ENCODE results near the gene MMP7.
A peak's percentile ranks its signal among the peaks of the same experiment; 100 is the strongest.

The MMP7 gene

DNA sequence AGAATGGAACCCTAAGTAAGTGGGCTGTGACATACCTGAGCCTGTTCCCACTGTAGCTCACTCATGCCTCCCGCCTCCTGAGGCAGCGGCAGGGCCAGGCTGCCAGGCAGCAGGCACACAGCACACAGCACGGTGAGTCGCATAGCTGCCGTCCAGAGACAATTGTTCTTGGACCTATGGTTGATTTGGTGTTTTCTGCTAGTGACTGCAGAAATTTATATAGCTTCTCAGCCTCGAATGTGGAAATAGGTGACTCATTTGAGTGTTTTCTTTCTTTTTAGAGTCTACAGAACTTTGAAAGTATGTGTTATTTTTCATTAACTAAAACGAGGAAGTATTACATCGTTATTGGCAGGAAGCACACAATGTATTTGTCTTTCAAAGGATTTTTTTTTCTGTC is at the start of gene MMP7:
TSS of gene MMP7 (minus strand) at position 190 of the 400 bp plus-strand sequence. CDS start at position 143, 47 bp downstream.
- DNase-seq: peak; percentile 80

DNA sequence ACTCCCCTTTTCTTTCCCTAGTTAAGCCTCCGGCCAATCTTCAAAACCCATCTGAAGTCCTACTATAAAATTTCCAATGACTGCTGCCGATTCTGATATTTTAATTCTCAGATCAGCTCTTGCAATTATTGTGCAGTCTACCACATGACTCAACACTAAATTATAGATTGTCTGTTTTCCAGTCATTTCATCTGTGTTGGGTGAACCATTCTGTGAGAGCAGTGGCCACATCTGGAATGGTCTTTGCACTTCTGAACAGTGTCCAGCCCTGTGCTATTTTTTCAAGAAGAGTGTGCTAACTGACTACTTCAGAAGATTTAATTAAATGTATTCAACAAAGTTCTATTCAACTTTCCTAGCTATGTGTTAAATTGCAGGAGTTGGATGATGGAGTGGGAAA is 47.2 kb upstream of the MMP7 start:
- DNase-seq: no peak

DNA sequence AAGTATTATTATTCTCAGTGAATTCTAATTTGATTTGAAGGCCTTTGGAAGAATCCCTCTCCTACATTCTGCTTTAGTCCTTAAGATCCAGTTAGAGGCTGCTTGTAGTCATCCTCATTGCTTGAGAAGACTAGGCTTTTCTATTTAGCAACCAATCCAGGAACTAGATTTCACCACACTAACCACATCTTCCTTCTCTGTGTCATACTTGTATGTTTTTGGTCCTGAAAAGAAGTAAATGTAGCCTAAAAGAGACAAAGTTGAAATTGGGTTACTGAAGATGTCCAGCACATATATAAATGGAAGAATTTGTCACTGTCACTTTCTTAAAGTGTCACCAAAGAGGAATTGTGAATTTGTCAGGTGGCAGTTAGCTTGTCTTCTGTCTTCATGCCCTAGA is 46.6 kb upstream of the MMP7 start:
- DNase-seq: no peak

- DNase-seq: no peak
Observed at GRCh38 chr11:102576350-102576749, 45.8 kb upstream of the MMP7 start.

GRCh38 chr11:102575012-102575411 is 44.5 kb upstream of the MMP7 start:
- no peak for DNase-seq

GRCh38 chr11:102573851-102574250 is 43.3 kb upstream of the MMP7 start:
- peak; percentile 82 for DNase-seq

DNA sequence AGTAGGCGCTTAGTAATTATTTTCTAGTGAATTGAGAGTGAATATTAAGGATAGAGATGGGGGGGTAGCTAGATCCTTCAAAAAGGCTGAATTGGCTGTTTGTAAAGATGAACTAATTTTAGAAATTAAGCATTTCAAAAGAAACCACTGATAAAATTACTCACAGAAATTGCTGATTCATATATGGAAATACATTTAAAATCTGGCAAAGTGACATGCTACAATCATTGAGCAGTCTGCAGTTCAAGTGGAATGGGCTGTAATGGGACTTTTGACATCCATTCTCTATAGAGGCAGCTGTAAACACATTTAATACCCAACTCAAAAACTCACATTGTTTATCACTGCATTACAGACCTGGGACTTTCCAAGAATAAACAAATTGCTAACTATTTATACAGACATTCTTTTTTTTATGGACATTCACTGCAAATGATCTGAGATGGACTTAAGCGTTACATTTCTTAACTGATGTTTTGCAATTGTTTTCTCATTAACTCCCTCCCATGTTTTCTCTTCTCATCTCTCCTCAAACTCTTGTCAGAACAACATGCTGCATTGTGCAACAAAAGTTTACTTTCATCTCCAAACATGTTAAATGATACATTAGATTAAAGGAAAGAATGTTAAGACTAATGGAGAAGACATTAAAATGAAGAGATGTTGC is 42.1 kb upstream of the MMP7 start:
- no peak for DNase-seq

- DNase-seq: no peak
Observed at GRCh38 chr11:102568851-102569250, 38.3 kb upstream of the MMP7 start.

DNA sequence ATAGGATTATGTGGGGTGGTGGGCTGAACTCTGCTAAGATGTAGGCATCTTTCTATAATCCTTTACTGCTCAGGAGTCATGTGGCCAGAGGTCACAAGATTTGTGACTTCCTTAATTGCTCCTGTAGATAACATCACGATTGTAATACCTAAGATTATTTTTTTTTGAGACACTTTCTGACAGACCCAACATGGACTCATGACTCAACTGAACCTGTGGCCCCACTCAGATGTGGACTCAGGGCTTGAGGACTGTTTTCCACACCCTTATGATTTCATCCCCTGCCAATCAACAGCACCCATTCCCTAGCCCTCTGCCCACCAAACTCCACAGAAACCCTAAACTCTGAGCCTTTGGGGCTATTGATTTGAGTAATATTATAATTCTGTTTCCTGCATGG is 35.6 kb upstream of the MMP7 start:
- DNase-seq: no peak

DNA sequence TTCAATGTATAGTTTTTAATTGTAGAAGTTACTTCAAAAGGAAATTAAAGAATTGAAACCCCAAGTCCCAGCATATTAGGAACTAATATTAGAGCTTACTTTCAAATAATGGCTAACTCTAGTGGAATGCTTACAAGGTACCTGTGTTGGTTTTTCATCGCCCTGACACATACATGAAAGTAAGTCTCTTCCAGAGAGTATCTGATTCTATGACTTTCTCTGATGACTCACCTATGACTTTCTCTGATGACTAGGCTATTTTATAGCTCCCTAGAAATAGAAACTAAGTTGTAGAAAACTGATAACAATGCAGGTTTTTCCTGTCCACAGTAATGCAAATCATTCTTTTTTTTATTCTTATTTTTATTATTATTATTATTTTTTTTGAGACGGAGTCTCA is 33.6 kb upstream of the MMP7 start:
- DNase-seq: peak; percentile 73

GRCh38 chr11:102561636-102562035 is 31.1 kb upstream of the MMP7 start:
- DNase-seq: no peak

DNA sequence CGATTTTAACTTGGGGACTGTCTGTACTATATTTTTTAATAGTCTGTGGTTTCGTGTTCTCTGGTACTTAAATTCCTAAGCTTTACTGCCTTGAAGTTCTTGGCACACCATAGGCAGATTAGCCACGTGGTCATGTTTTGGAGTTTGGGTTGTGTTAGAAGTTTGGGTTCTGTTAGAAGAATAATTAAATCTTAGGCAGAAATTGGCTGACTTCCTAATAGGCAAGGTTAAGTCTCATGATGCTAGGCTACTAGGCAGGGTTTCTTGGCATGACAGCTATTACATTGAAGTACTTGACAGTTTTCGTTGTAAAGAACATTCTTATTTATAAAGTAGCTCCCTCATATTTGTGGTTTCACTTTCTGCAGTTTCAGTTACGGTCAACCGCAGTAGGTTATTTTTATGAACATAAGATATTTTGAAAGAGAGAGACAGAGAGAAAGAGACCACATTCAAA is 30.0 kb upstream of the MMP7 start:
- DNase-seq: no peak

DNA sequence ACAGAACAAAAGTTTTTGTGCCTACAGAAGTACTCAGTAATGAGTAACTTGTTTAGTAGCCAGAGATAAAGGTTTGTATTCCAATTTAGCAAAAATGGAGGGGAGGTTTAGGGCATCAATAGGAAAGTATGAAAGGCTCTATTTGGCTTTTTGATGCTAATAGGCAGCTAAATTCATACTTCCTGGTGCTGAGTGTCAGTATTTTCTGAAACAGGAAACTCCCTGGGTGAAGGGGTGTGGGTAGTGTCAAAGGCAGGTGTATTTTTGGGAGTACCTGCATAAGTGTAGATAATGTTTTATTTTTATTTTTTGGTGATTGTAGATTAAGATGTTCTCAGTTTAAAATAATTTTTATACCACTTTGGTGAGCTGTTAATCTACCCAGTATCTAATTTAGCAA is 29.3 kb upstream of the MMP7 start:
- no peak for DNase-seq

GRCh38 chr11:102555091-102555490 is 24.5 kb upstream of the MMP7 start:
- no peak for DNase-seq

DNA sequence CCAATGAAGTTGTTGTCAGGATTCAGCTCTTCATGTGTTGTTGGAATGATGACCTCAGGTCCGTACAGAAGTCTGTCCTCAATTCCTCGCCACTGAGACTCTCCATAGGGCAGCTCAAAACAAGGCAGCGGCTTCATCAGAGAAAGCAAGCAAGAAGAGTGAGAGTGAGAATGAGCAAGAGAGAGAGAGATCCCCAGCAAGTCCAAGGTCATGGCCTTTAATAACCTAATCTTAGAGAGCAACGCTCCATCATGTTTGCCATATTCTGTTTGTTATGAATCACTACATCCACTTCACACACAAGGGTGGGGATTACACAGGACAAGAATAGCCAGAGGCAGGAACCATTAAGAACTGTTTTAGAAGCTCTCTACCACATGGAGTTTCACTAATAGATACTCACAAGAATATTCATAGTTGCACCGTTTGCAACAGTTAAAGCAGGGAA is 23.3 kb upstream of the MMP7 start:
- DNase-seq: peak; percentile 84

DNA sequence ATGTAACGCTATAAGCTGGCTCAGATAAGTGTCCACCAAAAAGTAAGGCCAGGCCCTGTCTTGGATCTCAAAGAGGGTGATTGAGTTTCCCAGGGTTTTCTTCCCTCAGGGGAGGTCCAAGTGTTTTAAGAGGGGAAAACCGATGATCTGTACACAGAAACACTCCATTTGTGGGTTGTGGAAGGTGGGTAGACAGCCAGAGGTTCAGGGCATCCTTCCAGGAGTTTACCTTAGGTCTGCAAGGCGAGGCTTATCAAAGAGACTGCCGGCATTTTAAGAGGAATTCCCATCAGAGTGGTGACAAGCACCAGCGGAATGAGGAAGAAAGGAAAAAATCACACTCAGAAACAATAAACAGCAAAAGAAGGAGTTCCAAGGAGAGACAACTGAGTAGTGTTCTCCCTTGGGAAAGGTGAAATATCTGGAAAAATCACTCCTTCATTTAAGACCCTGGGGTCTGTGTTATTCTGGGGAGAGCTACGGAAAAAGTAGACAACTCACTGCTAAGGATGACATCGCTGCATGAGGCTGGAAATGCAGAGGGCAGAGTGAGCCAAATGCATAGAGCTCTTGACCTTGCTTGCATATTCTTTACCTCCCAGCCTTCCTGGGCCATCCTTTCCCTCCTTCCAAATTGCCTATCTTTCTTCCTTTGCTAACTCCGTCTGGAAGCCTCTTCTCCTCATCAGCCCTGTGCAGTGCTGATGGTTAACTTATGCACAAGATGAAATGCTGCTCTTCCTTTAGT is 22.1 kb upstream of the MMP7 start:
- peak; percentile 61 for DNase-seq

- peak; percentile 42 for DNase-seq
Observed at GRCh38 chr11:102552020-102552419, 21.5 kb upstream of the MMP7 start.

GRCh38 chr11:102551169-102551781 is 20.7 kb upstream of the MMP7 start:
- DNase-seq: peak; percentile 48

- DNase-seq: no peak
Observed at GRCh38 chr11:102546923-102547471, 16.4 kb upstream of the MMP7 start.

DNA sequence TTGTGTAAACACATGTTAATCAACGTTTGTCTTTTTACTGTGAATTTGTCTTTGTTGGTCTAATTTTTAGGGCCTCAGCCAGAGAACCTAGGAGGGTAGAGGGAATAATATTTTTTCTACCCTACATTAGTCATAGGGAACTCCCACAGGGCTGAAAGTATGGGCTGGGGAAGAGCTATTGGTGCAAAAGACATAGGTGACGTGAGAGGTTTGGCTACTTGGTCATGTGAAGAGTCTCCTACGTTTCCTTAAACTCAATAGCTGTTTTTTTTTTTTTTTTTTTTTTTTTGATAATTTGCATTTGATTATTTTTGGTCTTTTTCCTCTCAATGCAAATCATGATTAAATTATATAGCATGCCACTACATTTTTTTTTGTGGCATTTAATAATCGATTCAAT is 15.9 kb upstream of the MMP7 start:
- DNase-seq: no peak

DNA sequence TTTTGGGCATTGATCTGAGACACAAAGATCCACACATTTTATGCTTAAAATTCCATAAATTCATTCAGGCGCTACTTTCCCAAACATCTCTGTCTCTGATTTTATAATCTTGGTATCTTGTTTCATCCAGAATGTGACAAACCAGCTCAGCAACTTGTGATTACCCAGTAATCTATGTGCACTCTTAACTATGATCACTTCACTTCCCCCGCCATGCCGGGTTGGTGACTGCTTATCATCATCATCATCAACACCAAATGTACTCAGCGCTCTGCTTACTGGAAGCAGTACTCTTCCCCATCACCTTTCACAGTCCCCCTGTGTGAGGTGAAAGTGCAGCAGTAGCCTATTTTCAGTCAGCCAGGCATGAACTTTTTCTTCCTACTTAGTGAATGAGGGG is 15.2 kb upstream of the MMP7 start:
- no peak for DNase-seq

GRCh38 chr11:102544594-102544993 is 14.0 kb upstream of the MMP7 start:
- DNase-seq: no peak

GRCh38 chr11:102539567-102539966 is 9.0 kb upstream of the MMP7 start:
- DNase-seq: no peak

DNA sequence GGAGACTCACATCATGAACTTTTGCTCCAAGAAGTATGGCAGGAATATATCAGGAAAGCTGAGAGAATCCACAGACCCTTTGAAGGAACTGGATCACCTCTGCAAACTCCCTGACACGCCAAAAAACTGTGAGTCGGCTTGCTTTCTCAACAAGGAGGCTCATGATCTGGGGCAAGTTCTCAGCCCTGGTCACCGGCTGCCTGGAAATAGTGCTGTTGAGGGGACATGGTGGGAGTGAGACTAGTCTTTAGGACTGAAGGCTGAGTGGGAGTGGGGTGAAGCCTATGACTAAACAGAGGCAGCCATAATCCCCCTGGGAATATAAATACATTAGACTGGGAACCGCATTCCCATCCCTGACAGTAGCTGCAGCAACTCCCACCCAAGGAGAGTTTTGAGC is 8.4 kb upstream of the MMP7 start:
- DNase-seq: no peak

Measured in DMS53 (cell line).